Epithelial cell of proximal tubule (primary cell): ENCODE results near the gene MEIS3. TPM values are rescaled to one million over a fixed set of nuclear protein-coding genes. Genes with fewer than 3 reads are reported as not detected.

Experiments
- DNase-seq: peaks from one replicate; pipeline ENCODE4 v3.0.0-alpha.2; 2011; ENCODE audit warnings: low read depth
- H3K4me3 ChIP-seq: 2 replicates; pipeline ENCODE4 v1.5.1; 2011; ENCODE audit warnings: low read depth, mild to moderate bottlenecking, low read length
- total RNA-seq: library from RNA; depleted of rRNA; stranded (reverse); fragments of >200 nt; gene quantifications from 2 replicates; pipeline ENCODE4 v1.2.3, GENCODE V29; 2015
- TF ChIP-seq, protein P1 (sequence below): conservative IDR thresholded peaks from 2 replicates; pipeline ENCODE4 v1.5.1; 2012; ENCODE audit warnings: low read depth, mild to moderate bottlenecking, low read length

The MEIS3 gene
- total RNA-seq, 1 donor from 2014 or later = 0.29 TPM

- H3K4me3 ChIP-seq = no peak overlapping the region
- DNase-seq = no peak
- TF ChIP-seq, protein P1, sequence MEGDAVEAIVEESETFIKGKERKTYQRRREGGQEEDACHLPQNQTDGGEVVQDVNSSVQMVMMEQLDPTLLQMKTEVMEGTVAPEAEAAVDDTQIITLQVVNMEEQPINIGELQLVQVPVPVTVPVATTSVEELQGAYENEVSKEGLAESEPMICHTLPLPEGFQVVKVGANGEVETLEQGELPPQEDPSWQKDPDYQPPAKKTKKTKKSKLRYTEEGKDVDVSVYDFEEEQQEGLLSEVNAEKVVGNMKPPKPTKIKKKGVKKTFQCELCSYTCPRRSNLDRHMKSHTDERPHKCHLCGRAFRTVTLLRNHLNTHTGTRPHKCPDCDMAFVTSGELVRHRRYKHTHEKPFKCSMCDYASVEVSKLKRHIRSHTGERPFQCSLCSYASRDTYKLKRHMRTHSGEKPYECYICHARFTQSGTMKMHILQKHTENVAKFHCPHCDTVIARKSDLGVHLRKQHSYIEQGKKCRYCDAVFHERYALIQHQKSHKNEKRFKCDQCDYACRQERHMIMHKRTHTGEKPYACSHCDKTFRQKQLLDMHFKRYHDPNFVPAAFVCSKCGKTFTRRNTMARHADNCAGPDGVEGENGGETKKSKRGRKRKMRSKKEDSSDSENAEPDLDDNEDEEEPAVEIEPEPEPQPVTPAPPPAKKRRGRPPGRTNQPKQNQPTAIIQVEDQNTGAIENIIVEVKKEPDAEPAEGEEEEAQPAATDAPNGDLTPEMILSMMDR = no peak
These were observed 37.6 kb upstream of the MEIS3 start for GRCh38 chr19:47456721-47457474.

GRCh38 chr19:47450478-47450877, 31.2 kb upstream of the MEIS3 start:
- no peak for DNase-seq
- H3K4me3 ChIP-seq = no peak overlapping the region
- TF ChIP-seq, protein P1 = no peak

- TF ChIP-seq, protein P1 = no peak
- no peak overlapping the region for H3K4me3 ChIP-seq
- DNase-seq = no peak
These were observed 29.0 kb upstream of the MEIS3 start for GRCh38 chr19:47448360-47448727.

DNA sequence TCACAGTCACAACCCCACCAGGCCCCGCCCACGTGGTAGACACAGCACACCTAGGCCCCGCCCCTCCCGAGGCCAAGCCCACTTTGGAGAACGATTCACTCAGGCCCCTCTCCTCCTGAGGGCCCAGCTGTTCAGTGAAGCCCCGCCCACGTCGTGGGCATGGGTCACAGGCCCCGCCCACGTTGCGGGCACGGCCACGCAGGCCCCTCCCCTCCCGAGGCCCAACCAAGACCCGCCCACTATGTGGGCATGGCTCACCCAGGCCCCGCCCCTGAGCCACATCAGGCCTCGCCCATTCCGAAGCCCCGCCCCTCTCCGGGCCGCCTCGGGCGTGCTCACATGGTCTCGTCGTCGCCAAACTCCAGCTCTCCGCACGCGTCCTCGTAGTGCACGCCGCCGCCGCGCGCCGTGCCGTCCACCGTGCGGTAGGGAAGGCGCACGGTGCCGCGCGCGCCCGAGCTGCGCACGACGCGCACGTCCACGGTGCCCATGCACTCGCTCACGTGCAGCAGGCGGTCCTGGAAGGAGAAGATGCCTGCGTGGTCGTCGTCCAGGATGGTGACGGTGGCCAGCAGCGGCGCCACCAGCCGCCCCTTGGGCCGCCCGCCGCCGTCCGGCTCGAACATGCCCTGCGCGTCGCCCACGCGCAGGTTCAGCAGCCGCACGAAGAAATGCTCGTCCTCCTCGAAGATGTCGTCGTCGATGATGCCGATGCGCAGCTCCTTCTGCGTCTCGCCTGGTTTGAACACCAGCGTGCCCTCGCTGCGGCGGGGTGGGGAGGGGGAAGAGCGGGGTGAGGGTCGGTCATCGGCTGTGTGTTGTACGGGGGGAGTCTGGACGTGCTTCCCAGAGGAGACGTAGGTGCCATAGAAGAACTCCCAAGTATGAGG, 28.4 kb upstream of the MEIS3 start:
- TF ChIP-seq, protein P1 = no peak
- DNase-seq = no peak
- peak overlapping the region; percentile 41 for H3K4me3 ChIP-seq

GRCh38 chr19:47446534-47447469, 27.5 kb upstream of the MEIS3 start:
- peak overlapping the region; percentile 41 for H3K4me3 ChIP-seq
- TF ChIP-seq, protein P1 = no peak
- DNase-seq = no peak

- peak overlapping the region; percentile 14 for H3K4me3 ChIP-seq
- TF ChIP-seq, protein P1 = no peak
- DNase-seq = no peak
These were observed 26.6 kb upstream of the MEIS3 start for GRCh38 chr19:47445937-47446402.
